GM12873 (cell line): ENCODE data around the gene STK32B.

ENCODE experiments used
- CTCF ChIP-seq: IDR thresholded peaks from 2 replicates; pipeline ENCODE4 v1.5.1; 2012; ENCODE audit warnings: low read depth, mild to moderate bottlenecking, moderate library complexity, low read length, control low read depth; ENCODE audit not compliant: insufficient read depth; ENCODE audit errors: missing control alignments

Gene STK32B

GRCh38 chr4:5137927-5138326 lies 86.6 kb downstream of the STK32B start:
- no peak for TF ChIP-seq CTCF

DNA sequence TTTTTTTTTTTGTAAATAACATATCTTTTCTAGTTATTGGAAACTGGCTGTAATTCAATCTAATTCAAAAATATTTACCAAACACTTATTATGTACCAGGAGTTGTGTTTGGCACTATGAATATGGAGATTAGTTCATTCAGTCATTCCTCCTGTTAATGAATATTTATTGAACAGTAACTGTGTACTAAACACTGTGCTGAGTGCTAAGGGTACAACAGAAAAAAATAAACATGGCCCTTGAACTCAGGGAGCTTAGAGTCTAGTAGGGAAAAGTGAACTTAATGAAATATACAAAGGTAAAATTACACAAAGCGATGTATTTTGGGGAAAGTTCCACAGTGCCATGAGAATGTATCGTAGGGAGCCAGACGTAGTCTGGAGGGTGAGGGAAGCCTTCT lies 87.1 kb downstream of the STK32B start:
- TF ChIP-seq CTCF, result no peak

GRCh38 chr4:5139141-5139540 lies 87.9 kb downstream of the STK32B start:
- no peak for TF ChIP-seq CTCF

DNA sequence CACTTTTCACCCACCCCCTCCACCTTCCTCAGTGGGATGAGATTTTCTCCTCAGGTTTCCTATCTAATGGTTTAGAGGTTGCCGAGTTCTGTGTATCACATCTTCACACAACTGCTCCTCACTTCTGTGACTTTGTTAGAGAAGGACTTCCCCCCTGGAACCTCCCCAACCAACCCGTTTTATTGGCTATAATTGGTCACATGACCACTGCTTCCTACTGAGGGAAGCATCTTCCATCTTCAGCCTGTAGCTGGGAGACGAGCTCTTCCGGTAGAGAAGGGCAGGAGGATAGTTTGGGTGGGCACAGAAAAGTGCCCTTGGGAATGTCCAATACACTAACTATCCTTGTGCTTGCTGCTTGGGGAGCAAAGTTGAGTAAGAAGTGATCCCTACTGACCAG lies 90.5 kb downstream of the STK32B start:
- TF ChIP-seq CTCF, result no peak

DNA sequence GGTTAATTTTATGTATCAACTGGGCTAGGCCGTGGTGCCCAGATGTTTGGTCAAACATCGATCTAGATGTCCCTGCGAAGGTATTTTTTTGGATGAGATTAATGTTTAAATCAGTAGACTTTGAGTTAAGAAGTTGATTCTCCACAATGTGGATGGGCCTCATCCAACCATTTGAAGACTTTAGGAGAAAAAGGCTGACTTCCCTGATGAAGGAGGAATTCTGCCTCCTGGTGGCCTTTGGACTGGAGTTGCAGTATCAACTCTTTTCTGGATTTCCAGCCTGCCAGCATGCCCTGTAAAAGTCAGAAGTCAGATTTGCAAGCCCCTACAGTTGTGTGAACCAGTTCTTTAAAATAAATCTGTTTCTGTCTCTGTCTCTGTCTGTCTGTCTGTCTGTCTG lies 91.4 kb downstream of the STK32B start:
- peak; percentile 45 for TF ChIP-seq CTCF

- no peak for TF ChIP-seq CTCF
Measured at GRCh38 chr4:5143306-5143861, 92.1 kb downstream of the STK32B start.

DNA sequence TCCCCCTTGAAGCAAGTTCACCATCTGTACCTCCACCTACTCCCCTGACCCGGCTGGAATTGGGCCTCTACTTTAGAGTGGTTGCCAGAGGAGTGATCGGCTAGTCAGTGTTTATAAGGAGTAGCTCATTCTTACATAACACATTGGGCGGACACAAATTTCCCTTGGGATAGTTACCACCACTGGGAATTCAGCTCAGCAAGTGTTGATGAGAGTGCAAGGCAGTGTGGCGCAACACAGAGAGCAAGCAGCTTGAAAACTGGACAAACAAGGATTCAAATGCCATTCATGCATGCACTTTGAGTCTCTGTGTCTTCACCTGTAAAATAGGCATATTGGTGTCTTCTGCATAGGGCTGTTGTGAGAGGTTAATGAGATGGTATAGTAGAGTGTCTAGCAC lies 92.7 kb downstream of the STK32B start:
- no peak for TF ChIP-seq CTCF

DNA sequence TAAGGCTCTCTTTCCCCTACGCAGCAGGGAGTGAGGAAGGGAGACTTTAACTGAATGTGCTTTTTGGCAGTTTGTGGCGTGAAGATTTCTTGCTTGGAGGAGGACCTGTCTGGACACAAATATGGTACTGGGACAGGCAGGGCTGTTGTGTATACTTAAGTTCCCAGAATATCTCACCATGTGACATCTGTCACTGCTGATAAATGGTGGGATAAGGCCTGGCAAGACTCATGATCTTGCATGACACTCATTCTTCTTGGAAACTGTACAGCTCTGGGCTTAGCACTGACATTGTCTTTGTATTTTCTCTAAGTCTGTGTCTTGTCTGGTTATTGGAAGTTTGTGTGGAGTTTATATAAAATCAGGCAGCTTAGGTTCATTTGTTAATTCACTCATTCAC lies 93.1 kb downstream of the STK32B start:
- no peak for TF ChIP-seq CTCF
